HS-5 (cell line): Measurements from ENCODE around the gene LAMC3.
"Not testable (repeated sequence)": the region's sequence is repeated elsewhere in the genome, so short reads cannot be mapped to it uniquely, and the experiment has no call there.

ENCODE experiments used
- DNase-seq: peaks from one replicate; pipeline ENCODE4 v3.0.0-alpha.2; 2012; ENCODE audit warnings: low read depth

LAMC3 gene

GRCh38 chr9:131028931-131029573, 20.1 kb downstream of the LAMC3 start:
- no peak for DNase-seq

GRCh38 chr9:131029574-131029952, 20.6 kb downstream of the LAMC3 start:
- DNase-seq: no peak

- DNase-seq: no peak
Measured at GRCh38 chr9:131030239-131031004, 21.4 kb downstream of the LAMC3 start.

DNA sequence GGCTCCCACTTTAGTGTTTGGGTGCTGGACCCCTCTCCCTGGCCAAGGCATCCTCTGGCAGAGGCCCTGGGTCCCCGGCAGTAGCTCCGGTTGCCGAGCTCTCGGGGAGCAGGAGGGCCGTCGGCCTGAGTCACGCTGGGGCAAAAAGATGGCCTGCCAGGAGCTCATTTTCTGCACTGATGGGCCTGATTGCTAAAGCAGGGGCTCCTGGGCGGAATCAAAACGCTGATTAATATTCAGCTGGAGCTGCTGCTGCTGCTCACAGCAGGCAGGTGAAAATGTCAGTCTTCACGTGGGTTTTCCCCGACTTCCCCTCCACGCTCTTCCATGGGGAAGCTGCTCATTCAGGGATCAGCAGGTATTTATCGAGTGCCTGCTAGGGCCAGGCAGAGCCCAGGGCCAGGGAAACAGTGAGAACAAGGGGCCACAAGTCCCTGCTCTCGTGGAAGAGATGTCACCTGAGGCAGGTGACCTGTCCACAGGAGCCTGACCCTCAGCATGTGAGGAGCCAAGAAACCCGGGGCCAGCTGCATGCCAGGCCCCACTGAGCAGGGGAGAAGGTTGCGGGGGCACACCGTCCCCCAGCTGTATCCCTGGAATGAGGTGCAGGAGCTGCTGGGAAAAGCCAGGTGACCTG, 22.1 kb downstream of the LAMC3 start:
- DNase-seq: no peak

DNA sequence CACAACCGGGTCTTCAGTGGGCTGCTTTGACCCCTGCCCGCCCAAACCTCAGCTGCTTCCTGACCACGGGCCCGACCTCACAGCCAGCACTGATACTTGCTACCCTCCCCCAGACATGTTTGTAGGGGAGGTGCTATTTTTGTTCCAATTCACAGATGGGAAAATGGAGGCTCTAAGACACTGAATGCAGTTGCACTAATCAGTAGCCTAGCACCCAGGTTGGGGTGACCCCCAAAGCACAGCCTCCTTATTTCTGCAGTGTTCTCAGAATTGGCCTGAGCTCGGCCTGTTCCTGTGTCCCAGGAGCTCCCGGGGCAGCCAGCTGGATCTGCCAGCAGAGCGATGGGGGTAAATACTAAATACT, 22.6 kb downstream of the LAMC3 start:
- no peak for DNase-seq

DNA sequence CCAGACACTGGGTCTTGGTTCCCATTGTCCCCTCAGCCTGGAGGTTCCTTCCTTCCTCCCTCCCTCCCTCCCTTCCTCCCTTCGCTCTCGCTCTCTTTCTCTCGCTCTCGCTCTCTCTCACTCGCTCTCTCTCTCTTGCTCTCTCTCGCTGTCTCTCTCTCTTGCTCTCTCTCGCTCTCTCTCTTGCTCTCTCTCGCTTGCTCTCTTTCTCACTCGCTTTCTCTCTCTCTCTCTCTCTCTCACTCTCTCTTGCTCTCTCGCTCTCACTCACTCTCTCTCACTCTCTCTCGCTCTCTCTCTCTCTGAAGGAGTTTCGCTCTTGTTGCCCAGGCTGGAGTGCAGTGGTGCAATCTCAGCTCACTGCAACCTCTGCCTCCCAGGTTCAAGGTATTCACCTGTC, 23.4 kb downstream of the LAMC3 start:
- no peak for DNase-seq

DNA sequence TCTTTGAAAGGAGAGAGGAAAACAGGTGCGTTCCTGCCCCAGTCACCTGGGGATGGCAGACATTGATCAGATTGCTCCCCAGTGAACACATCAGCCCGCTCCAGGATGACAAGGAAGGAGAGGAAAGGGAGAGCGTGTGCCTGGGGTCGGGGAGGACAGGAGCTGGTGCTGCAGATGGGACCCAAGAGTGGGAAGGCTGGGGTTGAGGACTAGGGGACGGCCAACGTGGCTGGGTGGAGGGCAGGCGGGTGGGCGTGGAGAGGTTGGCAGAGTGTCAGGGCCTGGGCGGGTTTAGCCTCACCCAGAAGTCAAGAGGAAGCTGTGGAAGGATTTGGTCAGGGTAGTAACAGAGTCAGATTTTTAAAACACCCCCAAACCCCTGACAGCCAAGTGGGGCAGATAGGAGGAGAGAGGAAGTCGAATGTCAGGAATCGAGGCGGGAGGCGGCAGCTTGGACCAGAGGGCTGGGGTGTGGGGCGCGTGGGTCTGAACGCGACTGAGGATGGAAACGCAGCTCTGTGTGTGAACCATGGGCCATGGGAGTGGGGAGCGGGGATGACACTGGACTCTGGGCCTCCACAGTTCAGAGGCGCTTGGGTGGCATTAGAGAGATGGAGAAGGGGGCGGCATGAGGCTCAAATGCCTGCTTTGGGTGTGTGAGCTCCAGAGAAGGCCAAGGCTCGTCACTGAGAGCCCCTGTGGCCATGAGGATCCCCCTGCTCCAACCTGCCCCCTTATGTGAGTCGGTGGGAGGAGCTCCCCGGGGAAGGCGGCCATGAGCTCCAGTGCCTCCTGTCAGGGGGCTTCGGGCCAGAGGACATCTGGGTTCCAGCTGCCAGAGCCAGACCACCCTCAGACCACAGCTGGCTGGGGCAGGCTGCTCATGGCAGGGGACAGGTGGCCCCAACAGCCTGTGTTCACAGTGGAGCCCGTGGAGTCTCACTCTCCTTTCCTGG, 24.6 kb downstream of the LAMC3 start:
- no peak for DNase-seq

DNA sequence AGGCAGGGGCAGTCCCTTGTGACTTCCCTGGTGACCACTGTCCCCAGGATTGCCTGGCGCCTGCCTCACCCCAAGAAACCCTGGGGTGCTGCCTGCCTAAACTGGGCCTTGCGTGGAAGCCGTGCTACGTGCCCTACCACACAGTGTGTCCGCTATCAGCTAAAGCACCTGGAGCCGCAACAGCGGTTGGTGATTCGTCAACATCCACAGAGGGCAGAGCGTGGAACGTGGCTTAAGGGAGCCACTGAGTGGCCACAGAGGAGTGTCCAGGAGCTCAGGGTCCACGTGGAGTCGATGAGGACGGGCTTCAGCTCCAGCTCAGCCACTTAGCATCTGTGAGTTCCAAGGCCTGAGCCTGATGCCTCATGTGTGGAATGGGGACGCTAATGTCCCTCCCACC, 25.3 kb downstream of the LAMC3 start:
- no peak for DNase-seq

- DNase-seq: not testable (repeated sequence)
Measured at GRCh38 chr9:131034749-131035148, 25.8 kb downstream of the LAMC3 start.

- DNase-seq: no peak
Measured at GRCh38 chr9:131035548-131035947, 26.6 kb downstream of the LAMC3 start.

DNA sequence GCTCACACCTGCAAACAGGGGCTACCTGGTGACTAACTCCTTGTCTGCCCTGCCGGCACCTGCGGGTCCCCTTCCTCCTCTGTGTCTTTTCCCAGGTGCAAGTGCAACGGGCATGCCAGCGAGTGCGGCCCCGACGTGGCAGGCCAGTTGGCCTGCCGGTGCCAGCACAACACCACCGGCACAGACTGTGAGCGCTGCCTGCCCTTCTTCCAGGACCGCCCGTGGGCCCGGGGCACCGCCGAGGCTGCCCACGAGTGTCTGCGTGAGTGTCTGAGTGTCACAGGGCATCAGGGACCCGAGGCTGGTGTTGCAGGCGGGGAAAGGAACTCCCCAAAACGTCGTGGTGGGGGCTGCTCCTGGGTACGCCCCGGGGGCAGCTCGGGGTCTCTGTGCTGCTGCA, 27.1 kb downstream of the LAMC3 start:
- DNase-seq: no peak

DNA sequence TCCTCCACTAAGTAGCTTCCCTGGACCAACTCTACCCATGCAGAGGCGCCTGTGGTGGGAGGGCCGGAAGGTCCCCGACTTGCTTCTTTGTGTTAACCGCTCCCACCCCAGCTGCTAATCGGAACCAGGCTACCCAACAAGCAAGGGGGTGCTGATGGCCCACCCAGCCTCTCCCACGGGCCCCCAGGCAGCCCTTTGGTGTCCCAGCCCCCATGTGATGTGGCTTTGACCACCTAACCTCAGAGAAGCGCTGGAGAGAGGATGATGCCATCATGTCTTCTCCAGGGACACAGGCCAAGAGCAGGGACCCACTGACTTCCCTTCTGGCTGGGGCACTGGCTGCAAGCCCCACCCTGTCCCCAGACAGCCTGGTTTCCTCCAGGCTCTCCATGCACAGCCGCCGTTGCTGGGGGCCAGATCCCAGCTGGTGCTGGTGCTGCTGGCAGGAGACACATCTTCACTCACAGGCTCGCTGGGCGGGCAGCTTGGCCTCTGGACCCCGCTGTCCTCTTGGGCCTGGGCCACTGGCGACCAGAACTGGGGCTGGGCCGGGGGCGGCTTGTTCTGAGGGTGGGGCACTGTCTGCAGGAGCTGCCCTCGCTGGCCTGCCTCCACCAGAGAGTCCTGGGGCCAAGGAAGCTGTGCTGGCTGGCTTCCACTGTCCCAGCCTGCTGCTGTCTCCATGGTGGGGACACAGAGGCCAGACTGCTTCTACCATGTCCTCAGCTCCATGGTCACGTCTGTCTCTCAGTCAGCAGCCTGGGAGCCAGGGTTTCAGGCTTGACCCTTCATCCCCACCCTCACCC, 27.8 kb downstream of the LAMC3 start:
- no peak for DNase-seq

- no peak for DNase-seq
Measured at GRCh38 chr9:131037335-131038255, 28.6 kb downstream of the LAMC3 start.

DNA sequence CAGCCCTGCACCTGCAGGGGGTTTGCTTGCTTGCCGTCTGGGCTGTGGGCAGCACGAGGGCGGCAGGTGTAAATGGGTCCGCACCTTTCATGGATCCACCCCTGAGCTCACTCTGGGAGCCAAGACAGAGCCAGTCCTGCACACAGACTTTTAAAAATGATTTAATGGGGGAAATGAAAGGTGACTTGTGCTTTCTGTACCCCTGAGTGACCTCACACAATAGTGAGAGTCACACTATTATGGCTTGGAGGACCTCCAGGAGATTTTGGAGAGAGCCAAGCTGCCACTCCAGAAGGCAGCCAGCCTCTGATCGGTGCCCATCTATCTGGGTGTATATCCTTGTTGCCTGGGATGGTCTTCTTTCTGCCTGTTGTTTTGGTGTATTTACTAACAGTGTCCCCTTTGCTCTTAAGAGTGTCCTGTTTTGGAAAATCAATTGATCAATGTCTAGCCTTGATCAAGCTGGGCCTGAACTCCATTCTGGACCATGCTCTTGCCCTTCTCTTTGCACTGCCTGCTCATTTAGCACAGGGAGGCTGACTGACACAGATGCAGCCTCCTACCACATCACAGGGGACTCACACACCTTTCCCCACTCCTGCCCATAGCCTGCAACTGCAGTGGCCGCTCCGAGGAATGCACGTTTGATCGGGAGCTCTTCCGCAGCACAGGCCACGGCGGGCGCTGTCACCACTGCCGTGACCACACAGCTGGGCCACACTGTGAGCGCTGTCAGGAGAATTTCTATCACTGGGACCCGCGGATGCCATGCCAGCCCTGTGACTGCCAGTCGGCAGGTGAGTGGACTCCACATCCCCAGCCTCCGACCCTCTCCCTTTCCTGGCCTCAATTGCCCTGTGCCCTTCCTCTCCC, 29.5 kb downstream of the LAMC3 start:
- no peak for DNase-seq

- DNase-seq: no peak
Measured at GRCh38 chr9:131039129-131039954, 30.4 kb downstream of the LAMC3 start.

DNA sequence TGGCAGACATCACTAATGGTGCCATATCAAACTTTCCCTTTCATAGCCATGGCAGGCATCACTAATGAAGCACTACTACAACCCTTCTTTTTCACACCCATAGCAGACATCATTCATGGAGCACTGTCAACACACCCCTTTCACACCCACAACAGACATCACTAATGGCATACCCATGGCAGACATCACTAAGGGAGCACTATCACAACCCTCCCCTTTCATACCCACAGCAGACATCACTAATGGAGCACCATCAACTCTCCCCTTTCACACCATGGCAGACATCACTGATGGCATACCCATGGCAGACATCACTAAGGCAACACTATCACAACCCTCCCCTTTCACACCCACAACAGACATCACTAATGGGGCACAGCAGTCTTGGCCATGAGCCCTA, 33.7 kb downstream of the LAMC3 start:
- no peak for DNase-seq

DNA sequence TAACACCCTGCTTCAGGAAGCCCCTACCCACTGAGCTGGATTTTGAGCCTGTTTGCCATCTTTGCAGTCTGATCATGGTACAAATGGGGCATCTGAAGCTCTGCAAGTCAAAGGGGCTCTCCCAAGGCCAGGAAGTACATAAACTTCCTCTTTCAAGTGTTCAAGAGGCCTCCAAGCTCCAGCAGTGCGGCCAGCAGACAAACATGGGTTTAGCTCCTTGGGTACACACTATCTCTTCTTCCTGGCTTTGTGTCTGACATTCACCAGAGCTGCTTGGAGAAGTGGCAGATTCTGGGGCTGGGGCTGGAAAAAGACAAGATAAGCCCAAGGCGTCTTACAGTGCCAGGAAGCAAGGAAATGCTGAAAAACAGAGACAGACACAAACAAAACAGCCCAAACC, 34.1 kb downstream of the LAMC3 start:
- no peak for DNase-seq

GRCh38 chr9:131043646-131044045, 34.7 kb downstream of the LAMC3 start:
- no peak for DNase-seq
